GM21529 (cell line): Measurements from ENCODE around the gene SLC30A2.
"Not testable (repeated sequence)": the region's sequence is repeated elsewhere in the genome, so short reads cannot be mapped to it uniquely, and the experiment has no call there.

Source experiments
- ATAC-seq: cut with Tn5 transposase; IDR thresholded peaks from one replicate; pipeline ENCODE4 v1.9.1; 2021; ENCODE audit not compliant: unreplicated experiment

SLC30A2 gene

DNA sequence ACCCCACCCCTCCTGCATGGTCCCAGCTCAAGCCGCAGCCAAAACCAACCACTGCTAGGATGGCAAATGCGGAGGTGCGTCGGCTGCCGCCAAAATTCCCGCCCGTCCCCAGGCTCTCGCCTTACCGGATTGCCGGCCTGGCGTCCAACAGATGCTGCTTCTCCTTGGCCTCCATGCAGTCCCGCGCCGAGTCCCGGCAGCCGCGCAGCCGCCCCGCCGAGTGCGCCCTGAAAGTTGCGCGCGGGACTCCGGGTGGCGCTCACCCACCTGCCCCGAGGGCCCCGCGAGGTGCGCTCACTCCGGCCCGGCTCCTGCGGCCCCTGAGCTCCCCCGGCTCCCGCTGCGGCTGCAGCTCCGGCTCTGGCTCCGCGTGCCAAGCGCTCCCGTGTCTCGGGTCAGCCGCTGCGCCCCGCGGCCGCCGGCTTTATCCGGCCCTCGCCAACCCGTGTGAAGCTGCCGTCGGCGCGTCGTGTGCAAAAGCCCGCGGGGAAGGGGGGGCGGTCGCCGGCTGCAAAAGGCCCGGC is at the start of gene SLC30A2:
Gene SLC30A2, minus strand, starts transcription at position 397 of the 524 bp plus-strand sequence. Its CDS starts 222 bp downstream, at position 175.
- ATAC-seq: no peak

GRCh38 chr1:26094677-26095383 is 48.9 kb upstream of the SLC30A2 start:
- no peak for ATAC-seq

DNA sequence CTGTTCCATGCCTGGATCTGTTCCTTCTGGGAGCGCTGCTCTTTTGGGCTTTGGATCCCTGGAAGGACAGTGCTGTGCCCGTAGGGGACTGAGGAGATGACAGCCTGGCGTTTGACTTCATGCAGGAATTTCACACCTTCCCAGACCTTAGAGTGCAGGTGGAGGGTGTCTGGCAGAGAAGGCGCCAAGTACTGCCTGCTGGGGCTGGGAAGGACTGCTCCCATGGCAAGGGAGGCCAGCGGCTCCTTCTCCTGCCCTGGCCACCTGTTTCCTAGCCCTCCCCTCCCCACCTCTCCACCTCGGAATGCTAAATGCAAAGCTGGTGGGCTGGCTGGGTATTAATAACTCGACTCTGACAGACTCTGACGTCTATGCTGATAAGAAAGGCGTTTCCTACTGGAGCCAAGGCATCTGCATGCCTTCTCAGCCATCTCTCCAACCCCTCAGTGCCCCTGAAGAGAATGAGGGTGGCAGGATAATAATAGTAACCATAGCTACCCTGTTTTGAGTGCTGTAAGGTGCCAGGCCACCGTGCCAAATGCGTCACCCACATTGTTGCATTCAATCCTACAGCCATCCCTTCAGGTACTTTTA is 48.3 kb upstream of the SLC30A2 start:
- no peak for ATAC-seq

DNA sequence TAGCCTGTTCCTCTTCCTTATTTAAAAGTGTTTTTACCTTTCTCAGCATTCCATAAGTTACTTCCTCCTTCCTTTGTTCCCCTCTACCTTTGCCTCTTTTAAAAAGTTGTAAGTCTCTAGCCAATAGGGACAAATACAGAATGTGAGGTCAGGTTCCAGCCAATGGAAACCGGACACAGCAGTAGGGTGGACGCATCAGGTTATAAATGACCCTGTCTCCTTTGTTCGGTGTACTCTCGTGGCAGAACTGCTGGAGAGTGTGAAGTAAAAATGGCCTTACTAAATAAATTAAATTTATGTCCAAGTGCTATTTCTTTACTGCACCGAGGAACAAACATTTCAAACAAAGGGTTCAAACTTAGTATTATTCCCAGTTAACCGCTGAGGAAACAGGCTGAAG is 47.7 kb upstream of the SLC30A2 start:
- not testable (repeated sequence) for ATAC-seq

- ATAC-seq: no peak
Observed at GRCh38 chr1:26092422-26092821, 46.5 kb upstream of the SLC30A2 start.

- no peak for ATAC-seq
Observed at GRCh38 chr1:26090893-26091292, 45.0 kb upstream of the SLC30A2 start.

GRCh38 chr1:26089125-26089524 is 43.2 kb upstream of the SLC30A2 start:
- ATAC-seq: no peak

- no peak for ATAC-seq
Observed at GRCh38 chr1:26084844-26085243, 38.9 kb upstream of the SLC30A2 start.

- no peak for ATAC-seq
Observed at GRCh38 chr1:26084091-26084561, 38.2 kb upstream of the SLC30A2 start.

DNA sequence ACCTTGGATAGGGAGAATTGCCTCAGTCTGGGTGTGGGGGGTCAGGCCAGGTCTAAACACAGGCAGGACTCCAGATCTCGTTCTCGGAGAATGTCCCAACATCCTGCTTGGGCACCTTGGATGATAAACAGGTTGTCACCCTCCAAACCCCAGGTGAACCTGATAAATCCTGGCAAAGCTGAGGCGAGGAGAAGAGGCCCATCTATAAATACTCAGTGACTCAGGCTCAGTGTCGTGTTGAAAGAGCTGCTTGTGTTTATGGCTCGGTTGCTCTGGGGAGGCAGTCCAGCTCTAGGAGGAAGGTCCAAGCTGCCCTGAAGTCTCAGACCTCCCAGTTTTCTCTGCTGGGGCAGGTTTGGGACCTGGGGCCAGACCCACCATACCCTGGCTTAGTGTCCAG is 37.3 kb upstream of the SLC30A2 start:
- ATAC-seq: no peak

DNA sequence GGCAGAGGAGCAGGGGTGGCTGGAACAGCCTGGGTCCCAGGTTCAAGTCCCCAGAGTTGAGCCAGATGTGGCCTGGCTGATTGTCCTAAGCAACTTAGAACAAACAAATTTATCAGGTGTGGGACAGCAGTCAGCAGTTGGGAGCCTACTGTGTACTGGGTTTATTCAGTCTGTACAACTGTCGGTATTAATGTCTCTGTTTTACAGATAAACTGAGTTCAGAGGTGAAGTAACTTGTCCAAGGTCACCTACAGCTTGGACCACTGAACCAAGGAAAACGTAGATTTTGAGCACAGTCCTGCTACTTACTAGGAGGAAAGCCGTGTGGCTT is 36.1 kb upstream of the SLC30A2 start:
- ATAC-seq: no peak

- no peak for ATAC-seq
Observed at GRCh38 chr1:26081267-26082019, 35.5 kb upstream of the SLC30A2 start.

- ATAC-seq: no peak
Observed at GRCh38 chr1:26079960-26080814, 34.3 kb upstream of the SLC30A2 start.

DNA sequence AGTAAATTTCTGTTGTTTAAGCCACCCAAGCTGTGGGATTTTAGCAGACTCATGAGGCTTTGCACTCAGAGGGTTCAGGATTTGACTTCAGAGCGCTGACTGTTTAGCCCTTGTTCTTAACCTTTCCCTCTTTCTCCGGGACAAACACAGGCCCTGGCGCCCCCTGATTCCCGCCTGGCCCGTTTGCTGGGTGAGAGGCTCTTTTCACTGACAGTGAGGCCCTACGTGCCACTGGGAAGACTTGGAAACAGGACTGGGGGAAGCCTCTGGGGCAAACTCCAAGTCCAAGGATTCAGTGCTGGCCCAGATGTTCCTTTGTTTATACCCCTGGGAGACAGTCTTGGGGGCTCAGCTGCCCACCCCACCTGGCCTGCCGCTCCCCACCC is 33.3 kb upstream of the SLC30A2 start:
- ATAC-seq: no peak

- ATAC-seq: no peak
Observed at GRCh38 chr1:26078286-26079177, 32.6 kb upstream of the SLC30A2 start.

DNA sequence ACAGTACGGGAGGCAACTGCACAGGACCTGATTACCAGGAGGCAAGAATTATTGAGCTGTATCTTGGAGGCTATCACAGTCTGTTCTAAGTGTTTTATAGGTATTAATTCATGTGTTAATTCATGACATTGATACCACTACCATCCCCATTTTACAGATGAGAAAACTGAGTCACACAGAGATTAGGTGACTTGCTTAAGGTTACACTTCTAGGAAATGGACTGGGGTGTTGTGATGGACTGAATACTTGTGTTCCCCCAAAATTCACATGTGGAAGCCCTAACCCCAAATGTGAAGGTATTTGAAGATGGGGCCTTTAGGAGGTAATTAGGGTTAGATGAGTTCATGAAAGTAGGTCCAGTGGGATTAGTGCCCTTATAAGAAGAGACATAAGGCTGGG is 31.6 kb upstream of the SLC30A2 start:
- no peak for ATAC-seq

- ATAC-seq: no peak
Observed at GRCh38 chr1:26075421-26076144, 29.7 kb upstream of the SLC30A2 start.

- ATAC-seq: no peak
Observed at GRCh38 chr1:26072305-26072704, 26.4 kb upstream of the SLC30A2 start.

DNA sequence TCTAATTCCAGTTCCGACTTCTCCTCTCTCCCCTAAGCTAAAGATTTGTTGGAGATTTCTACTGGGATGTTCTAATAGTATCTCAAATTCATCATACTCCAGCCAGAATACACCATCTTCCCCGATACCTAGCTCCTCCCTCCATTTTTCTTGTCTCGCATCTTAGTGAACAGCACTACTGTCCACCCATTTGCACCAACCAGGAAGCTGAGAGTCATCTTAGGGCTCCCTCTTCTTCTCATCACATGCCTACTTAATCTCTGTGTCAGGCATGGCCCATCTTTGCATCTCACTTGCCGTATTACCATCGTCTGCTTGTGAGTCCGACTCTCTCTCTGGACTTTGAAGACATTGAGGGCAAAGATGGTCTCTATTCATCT is 25.0 kb upstream of the SLC30A2 start:
- ATAC-seq: no peak
